H1 (cell line): ENCODE data around the gene CUL1. TPM values are rescaled to one million over a fixed set of nuclear protein-coding genes. Genes with fewer than 3 reads are reported as not detected.

Source experiments
- ATF3 ChIP-seq: IDR thresholded peaks from 2 replicates; pipeline ENCODE4 v1.6.1; 2011; ENCODE audit warnings: low read depth, mild to moderate bottlenecking, low read length; ENCODE audit not compliant: insufficient read depth
- CHD1 ChIP-seq: IDR thresholded peaks from 2 replicates; pipeline ENCODE4 v1.6.1; 2012; ENCODE audit warnings: low read depth, low read length, improper control_type of control experiment
- CREB1 ChIP-seq: IDR thresholded peaks from 2 replicates; pipeline ENCODE4 v1.6.1; 2012; ENCODE audit warnings: inconsistent platforms
- E2F6 ChIP-seq: IDR thresholded peaks from 2 replicates; pipeline ENCODE4 v1.6.1; 2012; ENCODE audit warnings: inconsistent platforms
- JUND ChIP-seq: IDR thresholded peaks from 2 replicates; pipeline ENCODE4 v1.6.1; 2011; ENCODE audit warnings: mild to moderate bottlenecking, improper control_type of control experiment, low read length
- RNF2 ChIP-seq: fragments of 200-900, 300-1000 bp; sonication (generic); IDR thresholded peaks from 2 replicates; pipeline ENCODE4 v1.7.1; 2016; ENCODE audit warnings: borderline replicate concordance, low read depth, mild to moderate bottlenecking, antibody characterized with exemption, low read length; ENCODE audit not compliant: poor library complexity, severe bottlenecking; ENCODE audit errors: missing control alignments
- SP2 ChIP-seq: IDR thresholded peaks from 2 replicates; pipeline ENCODE4 v1.6.1; 2012; ENCODE audit warnings: mild to moderate bottlenecking, low read length, inconsistent platforms
- polyA plus RNA-seq, 7 experiments: library from polyadenylated mRNA; depleted of rRNA in 3 of 7; stranded (reverse) in 5 of 7; unstranded in 2 of 7; fragments of >200 nt in 5 of 7; fragments of 200-250 nt in 2 of 7; gene quantifications; 1 replicate in 5 of 7; 2 replicates in 1 of 7; 4 replicates in 1 of 7; pipeline versions ENCODE4 v1.2.1 to v1.2.3, GENCODE V29; 2011 to 2013; ENCODE audit warnings: missing spikeins in 2 of 7, mixed read lengths in 2 of 7
- total RNA-seq: library from RNA; stranded (reverse); fragmentation: NEBNext Ultra II Directional; extraction: Animal tissue kit (Norgen Biotek cat#: 25700); gene quantifications from 2 replicates; pipeline ENCODE4 v1.2.1, GENCODE V29; 2021

Gene CUL1
- total and polyA plus RNA-seq, 2 of the 8 experiments (the other 6 are each of a cell fraction or from before 2014, with no cell fraction given) = 33.0 to 77.3 TPM

- TF ChIP-seq CREB1 (no peak), CHD1 (no peak), SP2 (no peak), E2F6 (no peak), RNF2 (no peak), ATF3 (no peak), JUND (no peak)
These were observed 24.5 kb downstream of the CUL1 start (continued) for GRCh38 chr7:148723166-148723559.
